DOHH2 (cell line): Measurements from ENCODE around the gene MTERF4.

Experiments
- H3F3A ChIP-seq: fragments of 200-600 bp; sonication (generic), shearing (Covaris generic); 2 replicates; pipeline ENCODE4 v1.6.0; 2016; ENCODE audit warnings: antibody characterized with exemption, mild to moderate bottlenecking; ENCODE audit not compliant: control insufficient read depth, insufficient read depth
- H3K27ac ChIP-seq: fragments of 200-600 bp; sonication (generic); 2 replicates; pipeline ENCODE4 v1.5.1; 2014; ENCODE audit warnings: low read depth, mild to moderate bottlenecking, low read length, moderate library complexity
- H3K27me3 ChIP-seq: fragments of 200-600 bp; sonication (generic); 2 replicates; pipeline ENCODE4 v1.6.1; 2014; ENCODE audit warnings: mild to moderate bottlenecking, low read length, mixed read lengths; ENCODE audit not compliant: control insufficient read depth
- H3K36me3 ChIP-seq: fragments of 200-600 bp; sonication (generic); 2 replicates; pipeline ENCODE4 v1.6.1; 2014; ENCODE audit warnings: mild to moderate bottlenecking, low read length, moderate library complexity, mixed read lengths; ENCODE audit not compliant: control insufficient read depth
- H3K4me1 ChIP-seq: fragments of 200-600 bp; sonication (generic); 2 replicates; pipeline ENCODE4 v1.6.1; 2014; ENCODE audit warnings: mild to moderate bottlenecking, low read length, mixed read lengths; ENCODE audit not compliant: control insufficient read depth
- H3K4me2 ChIP-seq: fragments of 200-600 bp; sonication (generic); 2 replicates; pipeline ENCODE4 v1.6.0; 2014; ENCODE audit warnings: mild to moderate bottlenecking, low read length, moderate library complexity
- H3K4me3 ChIP-seq: fragments of 200-600 bp; sonication (generic); 2 replicates; pipeline ENCODE4 v1.5.1; 2014; ENCODE audit warnings: mild to moderate bottlenecking, low read length, mixed read lengths
- H3K79me2 ChIP-seq: fragments of 200-600 bp; sonication (generic); 2 replicates; pipeline ENCODE4 v1.6.1; 2014; ENCODE audit warnings: mild to moderate bottlenecking, low read length, mixed read lengths; ENCODE audit not compliant: control insufficient read depth
- H3K9me2 ChIP-seq: fragments of 200-600 bp; sonication (generic); replicated peaks from 2 replicates; pipeline ENCODE4 v1.6.1; 2014; ENCODE audit warnings: mild to moderate bottlenecking, low read length, mixed read lengths; ENCODE audit not compliant: control insufficient read depth
- H3K9me3 ChIP-seq: fragments of 200-600 bp; sonication (generic); 2 replicates; pipeline ENCODE4 v1.6.1; 2014; ENCODE audit warnings: antibody characterized with exemption, low read length, mixed read lengths; ENCODE audit not compliant: control insufficient read depth, insufficient read depth
- H4K20me1 ChIP-seq: fragments of 200-600 bp; sonication (generic); 2 replicates; pipeline ENCODE4 v1.6.0; 2014; ENCODE audit warnings: low read depth, mild to moderate bottlenecking, antibody characterized with exemption, low read length, moderate library complexity; ENCODE audit not compliant: control insufficient read depth, insufficient read depth
- EZH2phosphoT487 ChIP-seq: fragments of 200-600 bp; sonication (generic); IDR thresholded peaks from 2 replicates; pipeline ENCODE4 v1.6.1; 2017; ENCODE audit warnings: borderline replicate concordance, mild to moderate bottlenecking, antibody characterized with exemption, low read length, moderate library complexity, mixed read lengths
- TF ChIP-seq, protein P1 (sequence below): fragments of 200-600 bp; sonication (generic); IDR thresholded peaks from one replicate; pipeline ENCODE4 v1.5.1; 2014; ENCODE audit warnings: antibody characterized with exemption, mild to moderate bottlenecking, low read depth, low read length; ENCODE audit not compliant: poor library complexity, severe bottlenecking

MTERF4 gene

GRCh38 chr2:241134711-241135110, 32.6 kb upstream of the MTERF4 start:
- no peak for TF ChIP-seq EZH2phosphoT487
- TF ChIP-seq, protein P1, sequence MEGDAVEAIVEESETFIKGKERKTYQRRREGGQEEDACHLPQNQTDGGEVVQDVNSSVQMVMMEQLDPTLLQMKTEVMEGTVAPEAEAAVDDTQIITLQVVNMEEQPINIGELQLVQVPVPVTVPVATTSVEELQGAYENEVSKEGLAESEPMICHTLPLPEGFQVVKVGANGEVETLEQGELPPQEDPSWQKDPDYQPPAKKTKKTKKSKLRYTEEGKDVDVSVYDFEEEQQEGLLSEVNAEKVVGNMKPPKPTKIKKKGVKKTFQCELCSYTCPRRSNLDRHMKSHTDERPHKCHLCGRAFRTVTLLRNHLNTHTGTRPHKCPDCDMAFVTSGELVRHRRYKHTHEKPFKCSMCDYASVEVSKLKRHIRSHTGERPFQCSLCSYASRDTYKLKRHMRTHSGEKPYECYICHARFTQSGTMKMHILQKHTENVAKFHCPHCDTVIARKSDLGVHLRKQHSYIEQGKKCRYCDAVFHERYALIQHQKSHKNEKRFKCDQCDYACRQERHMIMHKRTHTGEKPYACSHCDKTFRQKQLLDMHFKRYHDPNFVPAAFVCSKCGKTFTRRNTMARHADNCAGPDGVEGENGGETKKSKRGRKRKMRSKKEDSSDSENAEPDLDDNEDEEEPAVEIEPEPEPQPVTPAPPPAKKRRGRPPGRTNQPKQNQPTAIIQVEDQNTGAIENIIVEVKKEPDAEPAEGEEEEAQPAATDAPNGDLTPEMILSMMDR: no peak
- no peaks in the 10 kb centered on the region for H3K9me2 ChIP-seq
- H3K4me2 ChIP-seq: no peak overlapping the region
- H3F3A ChIP-seq: no peaks in the 10 kb centered on the region
- H3K4me3 ChIP-seq: no peak overlapping the region
- H3K27ac ChIP-seq: no peak overlapping the region
- no peaks in the 10 kb centered on the region for H3K9me3 ChIP-seq
- no peaks in the 10 kb centered on the region for H3K4me1 ChIP-seq
- H4K20me1 ChIP-seq: no peaks in the 10 kb centered on the region
- H3K79me2 ChIP-seq: no peaks in the 10 kb centered on the region
- H3K36me3 ChIP-seq: peaks cover 54% of the 10 kb centered on the region
- H3K27me3 ChIP-seq: no peaks in the 10 kb centered on the region

DNA sequence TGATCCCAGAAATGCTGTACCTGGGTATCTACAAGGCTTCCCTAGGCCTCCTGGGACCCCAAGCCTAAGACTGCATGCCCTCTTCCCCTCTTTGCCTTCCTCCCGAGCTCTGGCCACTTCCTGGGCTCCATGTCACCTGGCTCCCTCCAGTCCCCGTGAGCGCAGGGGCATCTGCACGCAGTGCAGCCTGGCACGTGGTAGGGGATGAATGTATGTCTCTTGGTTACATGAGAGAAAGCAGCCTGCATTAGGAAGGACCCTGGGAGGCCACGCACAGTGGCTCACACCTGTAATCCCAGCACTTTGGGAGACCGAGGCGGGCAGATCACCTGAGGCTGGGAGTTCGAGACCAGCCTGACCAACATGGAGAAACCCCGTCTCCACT, 31.3 kb upstream of the MTERF4 start:
- TF ChIP-seq EZH2phosphoT487: no peak
- TF ChIP-seq, protein P1: no peak
- Histone ChIP-seq H4K20me1 (no peaks in the 10 kb centered on the region), H3K27me3 (no peaks in the 10 kb centered on the region), H3K27ac (no peak overlapping the region), H3K36me3 (peaks cover 41% of the 10 kb centered on the region), H3K4me1 (no peaks in the 10 kb centered on the region), H3K4me2 (no peak overlapping the region), H3K9me3 (no peaks in the 10 kb centered on the region), H3K79me2 (no peaks in the 10 kb centered on the region), H3F3A (no peaks in the 10 kb centered on the region), H3K4me3 (no peak overlapping the region), H3K9me2 (no peaks in the 10 kb centered on the region)

GRCh38 chr2:241132538-241133435, 30.7 kb upstream of the MTERF4 start:
- Histone ChIP-seq H4K20me1 (no peaks in the 10 kb centered on the region), H3K27ac (no peak overlapping the region), H3F3A (no peaks in the 10 kb centered on the region), H3K27me3 (no peaks in the 10 kb centered on the region), H3K4me1 (no peaks in the 10 kb centered on the region), H3K4me2 (no peak overlapping the region), H3K9me2 (no peaks in the 10 kb centered on the region), H3K79me2 (no peaks in the 10 kb centered on the region), H3K4me3 (no peak overlapping the region), H3K36me3 (peaks cover 35% of the 10 kb centered on the region), H3K9me3 (no peaks in the 10 kb centered on the region)
- no peak for TF ChIP-seq EZH2phosphoT487
- TF ChIP-seq, protein P1: no peak
